DND-41 (cell line): ENCODE measurements around the gene KDM1B.
"Not testable (repeated sequence)": the region's sequence is repeated elsewhere in the genome, so short reads cannot be mapped to it uniquely, and the experiment has no call there.

Experiments used
- ATAC-seq: fragments of 200-7000 bp; cut with Tn5 transposase; 3 replicates; pipeline ENCODE4 v1.9.1; 2021; ENCODE audit warnings: low read depth; ENCODE audit not compliant: insufficient read depth
- DNase-seq: peaks from one replicate; pipeline ENCODE4 v3.0.0-alpha.2; 2020
- H2AFZ ChIP-seq: 2 replicates; pipeline ENCODE4 v1.6.0; 2012; ENCODE audit warnings: low read depth, low read length
- H3K27ac ChIP-seq: 2 replicates; pipeline ENCODE4 v1.5.1; 2012; ENCODE audit warnings: low read length, inconsistent platforms
- H3K27me3 ChIP-seq: fragments of 200-600 bp; sonication (generic); 2 replicates; pipeline ENCODE4 v1.6.0; 2012; ENCODE audit warnings: low read length, mild to moderate bottlenecking, inconsistent platforms; ENCODE audit not compliant: insufficient read depth, poor library complexity
- H3K36me3 ChIP-seq: 2 replicates; pipeline ENCODE4 v1.5.1; 2012; ENCODE audit warnings: low read length, inconsistent platforms; ENCODE audit not compliant: insufficient read depth
- H3K4me1 ChIP-seq: 2 replicates; pipeline ENCODE4 v1.5.1; 2012; ENCODE audit warnings: mild to moderate bottlenecking, low read length; ENCODE audit not compliant: insufficient read depth
- H3K4me2 ChIP-seq: 2 replicates; pipeline ENCODE4 v1.6.0; 2012; ENCODE audit warnings: mild to moderate bottlenecking, moderate library complexity, low read length, inconsistent platforms; ENCODE audit not compliant: insufficient read depth
- H3K4me3 ChIP-seq, 2 experiments: fragments of 200-600 bp in 1 of 2; shearing (Covaris generic) in 1 of 2; 2 replicates each; pipeline ENCODE4 v1.5.1; 2012 to 2016; ENCODE audit warnings: inconsistent platforms in 2 of 2, low read length in 2 of 2, mild to moderate bottlenecking in 2 of 2, low read depth in 1 of 2, moderate library complexity in 1 of 2
- H3K79me2 ChIP-seq: 2 replicates; pipeline ENCODE4 v1.6.0; 2012; ENCODE audit warnings: low read length, inconsistent platforms; ENCODE audit not compliant: insufficient read depth
- H3K9ac ChIP-seq: 2 replicates; pipeline ENCODE4 v1.6.0; 2012; ENCODE audit warnings: low read depth, mild to moderate bottlenecking, inconsistent platforms, low read length, moderate library complexity
- H3K9me3 ChIP-seq: 2 replicates; pipeline ENCODE4 v1.5.1; 2012; ENCODE audit warnings: low read length, moderate library complexity, mild to moderate bottlenecking, inconsistent platforms; ENCODE audit not compliant: insufficient read depth, severe bottlenecking
- H4K20me1 ChIP-seq: 2 replicates; pipeline ENCODE4 v1.6.0; 2012; ENCODE audit warnings: low read length; ENCODE audit not compliant: insufficient read depth
- EZH2 ChIP-seq: IDR thresholded peaks from 3 replicates; pipeline ENCODE4 v1.6.1; 2012; ENCODE audit warnings: borderline replicate concordance, low read depth, mild to moderate bottlenecking, moderate library complexity, low read length, inconsistent platforms; ENCODE audit not compliant: severe bottlenecking
- TF ChIP-seq, protein P1 (sequence below): IDR thresholded peaks from 2 replicates; pipeline ENCODE4 v1.5.1; 2012; ENCODE audit warnings: borderline replicate concordance, low read length, moderate library complexity, mild to moderate bottlenecking; ENCODE audit not compliant: poor library complexity, severe bottlenecking; ENCODE audit errors: extremely low read depth

The KDM1B gene

DNA sequence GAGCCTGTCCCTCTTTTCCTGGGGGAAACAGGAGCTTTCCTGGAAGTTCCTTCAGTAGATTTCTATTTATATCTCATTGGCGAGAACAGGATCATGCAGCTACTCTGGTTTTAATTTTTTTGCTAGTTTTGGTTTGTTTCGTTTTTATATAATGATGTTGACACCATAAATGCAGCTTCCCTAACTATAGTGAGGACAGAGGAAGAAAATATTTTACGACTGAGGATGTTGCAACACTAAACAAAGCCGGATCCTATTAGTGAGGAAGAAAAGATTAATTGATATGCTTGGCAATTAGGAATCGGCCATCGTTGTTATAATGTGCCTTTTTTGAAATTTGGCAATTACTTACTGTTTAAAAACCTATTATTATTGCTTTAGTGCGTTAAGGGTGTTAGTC is 16.6 kb downstream of the KDM1B start:
- H3K27me3 ChIP-seq = no peaks in the 10 kb centered on the region
- H2AFZ ChIP-seq = no peak overlapping the region
- H3K27ac ChIP-seq = no peak overlapping the region
- no peaks in the 10 kb centered on the region for H3K4me1 ChIP-seq
- DNase-seq = no peak
- no peak for ATAC-seq
- peaks cover 18% of the 10 kb centered on the region for H3K36me3 ChIP-seq
- H3K79me2 ChIP-seq = no peaks in the 10 kb centered on the region
- H4K20me1 ChIP-seq = no peaks in the 10 kb centered on the region
- no peak overlapping the region for H3K9ac ChIP-seq
- no peak overlapping the region for H3K4me3 ChIP-seq
- TF ChIP-seq, protein P1, sequence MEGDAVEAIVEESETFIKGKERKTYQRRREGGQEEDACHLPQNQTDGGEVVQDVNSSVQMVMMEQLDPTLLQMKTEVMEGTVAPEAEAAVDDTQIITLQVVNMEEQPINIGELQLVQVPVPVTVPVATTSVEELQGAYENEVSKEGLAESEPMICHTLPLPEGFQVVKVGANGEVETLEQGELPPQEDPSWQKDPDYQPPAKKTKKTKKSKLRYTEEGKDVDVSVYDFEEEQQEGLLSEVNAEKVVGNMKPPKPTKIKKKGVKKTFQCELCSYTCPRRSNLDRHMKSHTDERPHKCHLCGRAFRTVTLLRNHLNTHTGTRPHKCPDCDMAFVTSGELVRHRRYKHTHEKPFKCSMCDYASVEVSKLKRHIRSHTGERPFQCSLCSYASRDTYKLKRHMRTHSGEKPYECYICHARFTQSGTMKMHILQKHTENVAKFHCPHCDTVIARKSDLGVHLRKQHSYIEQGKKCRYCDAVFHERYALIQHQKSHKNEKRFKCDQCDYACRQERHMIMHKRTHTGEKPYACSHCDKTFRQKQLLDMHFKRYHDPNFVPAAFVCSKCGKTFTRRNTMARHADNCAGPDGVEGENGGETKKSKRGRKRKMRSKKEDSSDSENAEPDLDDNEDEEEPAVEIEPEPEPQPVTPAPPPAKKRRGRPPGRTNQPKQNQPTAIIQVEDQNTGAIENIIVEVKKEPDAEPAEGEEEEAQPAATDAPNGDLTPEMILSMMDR = no peak
- TF ChIP-seq EZH2 = no peak
- H3K4me2 ChIP-seq = no peak overlapping the region
- H3K9me3 ChIP-seq = peaks cover 5% of the 10 kb centered on the region

DNA sequence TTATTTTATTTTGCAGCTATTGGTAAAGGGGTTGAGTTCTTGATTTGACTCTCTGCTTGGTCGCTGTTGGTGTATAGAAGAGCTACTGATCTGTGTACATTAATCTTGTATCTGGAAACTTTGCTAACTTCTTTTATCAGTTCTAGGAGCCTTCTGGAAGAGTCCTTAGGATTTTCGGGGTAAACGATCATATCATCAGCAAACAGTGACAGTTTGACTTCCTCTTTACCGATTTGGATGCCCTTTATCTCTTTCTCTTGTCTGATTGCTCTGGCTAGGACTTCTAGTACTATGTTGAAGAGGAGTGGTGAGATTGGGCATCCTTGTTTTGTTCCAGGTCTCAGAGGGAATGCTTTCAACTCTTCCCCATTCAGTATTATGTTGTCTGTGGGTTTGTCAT is 21.0 kb downstream of the KDM1B start:
- H3K27ac ChIP-seq, H3K36me3 ChIP-seq, H2AFZ ChIP-seq, H3K4me3 ChIP-seq, DNase-seq, H4K20me1 ChIP-seq, H3K9ac ChIP-seq, H3K4me1 ChIP-seq, H3K27me3 ChIP-seq, ATAC-seq, H3K4me2 ChIP-seq, H3K9me3 ChIP-seq, H3K79me2 ChIP-seq: not testable (repeated sequence)

DNA sequence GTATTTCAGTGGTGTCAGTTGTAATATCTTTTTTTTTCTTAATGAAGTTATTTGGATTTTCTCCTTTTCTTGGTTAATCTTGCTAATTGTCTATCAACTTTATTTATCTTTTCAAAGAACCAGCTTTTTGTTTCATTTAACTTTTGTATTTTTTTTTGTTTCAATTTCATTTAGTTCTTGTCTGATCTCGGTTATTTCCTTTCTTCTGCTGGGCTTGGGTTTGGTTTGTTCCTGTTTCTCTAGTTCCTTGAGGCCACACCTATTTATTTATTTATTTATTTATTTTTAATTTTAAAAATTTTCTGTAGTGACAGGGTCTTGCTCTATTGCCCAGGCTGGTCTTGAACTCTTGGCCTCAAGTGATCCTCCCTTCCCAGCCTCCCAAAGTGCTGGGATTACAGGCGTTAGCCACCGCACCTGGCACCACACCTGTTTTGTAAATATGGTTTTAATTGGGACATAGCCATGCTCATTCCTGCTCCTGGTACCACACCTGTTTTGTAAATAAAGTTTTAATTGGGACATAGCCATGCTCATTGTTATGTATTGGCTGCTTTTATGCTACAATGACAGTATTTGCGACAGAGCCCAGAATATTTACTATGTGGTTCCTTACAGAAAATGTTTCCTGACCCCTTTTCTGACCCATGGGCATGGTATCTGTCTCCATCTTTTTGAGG is 22.2 kb downstream of the KDM1B start:
- no peak for TF ChIP-seq EZH2
- TF ChIP-seq, protein P1 = no peak
- no peak overlapping the region for H3K4me2 ChIP-seq

DNA sequence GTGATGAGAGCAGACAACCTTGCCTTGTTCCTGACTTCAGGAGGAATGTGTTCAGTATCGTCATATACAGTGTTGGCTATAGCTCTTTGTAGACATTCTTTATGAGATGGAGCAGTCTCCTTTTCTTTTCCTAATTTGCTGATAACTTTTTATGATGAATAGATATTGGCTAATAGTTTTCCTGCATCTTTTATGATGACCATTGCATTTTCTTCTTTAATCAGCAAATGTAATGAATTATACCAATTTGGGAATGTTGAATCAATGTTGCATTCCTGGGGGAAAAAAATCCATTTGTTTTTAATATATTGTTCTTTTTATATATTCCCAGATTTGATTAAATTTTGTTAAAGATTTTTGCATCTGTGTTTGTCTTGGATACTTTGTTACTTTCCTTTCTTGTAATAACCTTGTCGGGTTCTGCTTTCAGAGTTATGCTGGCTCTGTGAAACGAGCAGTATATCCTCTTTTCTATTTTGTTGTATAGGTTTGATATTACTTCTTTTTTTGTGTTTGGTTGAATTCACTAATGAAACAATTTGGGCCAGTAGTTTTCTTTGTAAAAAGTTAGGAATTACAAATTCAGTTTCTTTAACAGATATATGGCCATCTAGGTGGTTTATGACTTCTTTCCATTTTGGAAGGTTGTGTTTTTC is 23.9 kb downstream of the KDM1B start:
- H3K4me3 ChIP-seq = no peak overlapping the region
- H3K9ac ChIP-seq = no peak overlapping the region
- H3K4me1 ChIP-seq = no peaks in the 10 kb centered on the region
- no peaks in the 10 kb centered on the region for H3K9me3 ChIP-seq
- no peaks in the 10 kb centered on the region for H3K27me3 ChIP-seq
- TF ChIP-seq, protein P1 = no peak
- TF ChIP-seq EZH2 = no peak
- no peaks in the 10 kb centered on the region for H4K20me1 ChIP-seq
- peaks cover 5% of the 10 kb centered on the region; the same call in 1 of the 2 replicates for H3K36me3 ChIP-seq
- DNase-seq (no peak), ATAC-seq (no peak)
- H3K27ac ChIP-seq = no peak overlapping the region
- no peak overlapping the region for H3K4me2 ChIP-seq
- no peak overlapping the region for H2AFZ ChIP-seq
- no peaks in the 10 kb centered on the region for H3K79me2 ChIP-seq

More for the DNA sequence above, 22.2 kb downstream of the KDM1B start:
- Histone ChIP-seq H3K27ac (no peak overlapping the region), H3K9me3 (no peaks in the 10 kb centered on the region), H3K79me2 (no peaks in the 10 kb centered on the region), H3K27me3 (no peaks in the 10 kb centered on the region), H3K4me3 (no peak overlapping the region), H2AFZ (no peak overlapping the region), H3K9ac (no peak overlapping the region), H4K20me1 (no peaks in the 10 kb centered on the region), H3K36me3 (peaks cover 5% of the 10 kb centered on the region; the same call in 1 of the 2 replicates), H3K4me1 (no peaks in the 10 kb centered on the region)
- DNase-seq = no peak
- no peak for ATAC-seq
